Stimulated activated CD4-positive, alpha-beta T cell treated with anti-CD3 and anti-CD28 coated beads, TNF-alpha, amount 100 ng/mL, for 48 hours (primary cell): ENCODE results near the gene CSTF1.
A peak's percentile ranks its signal among the peaks of the same experiment; 100 is the strongest.

Experiments used
- DNase-seq, 3 donors: peaks; one replicate each; pipeline ENCODE4 v3.0.0-alpha.2; 2020; ENCODE audit warnings: low read depth in 3 of 3

The CSTF1 gene

DNA sequence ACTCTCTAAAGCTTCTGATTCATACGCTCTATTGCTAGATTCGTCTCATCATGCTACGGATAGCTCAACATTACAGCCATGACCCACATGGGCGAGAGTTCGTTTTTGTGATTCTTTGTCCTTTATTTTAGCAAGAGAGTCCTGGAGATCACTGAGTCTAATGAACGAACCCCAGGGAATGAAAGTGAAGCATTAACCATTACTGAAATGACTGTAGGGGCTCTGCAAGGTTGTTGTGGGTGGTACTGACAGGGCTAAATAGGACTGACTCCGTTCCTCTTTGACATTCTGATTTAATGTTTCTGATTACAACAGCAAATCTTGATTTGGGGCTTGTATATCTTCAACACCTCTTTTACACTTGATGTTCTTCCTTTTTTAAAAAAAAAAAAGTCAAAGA lies 62.3 kb downstream of the CSTF1 start:
- DNase-seq = peak in 1 of 3 donors; percentile 12
